ENCODE measurements around the gene MED8.

The MED8 gene

GRCh38 chr1:43368646-43369020 is 21.0 kb downstream of the MED8 start:
- TF ChIP-seq EZH2phosphoT487 (IDR thresholded peaks at IDR 0.05; ENCODE audit: low read length) (no peak), EZH2 (optimal IDR thresholded peaks at IDR 0.05; ENCODE audit: low read depth, low read length) (no peak), CTCF (IDR thresholded peaks at IDR 0.05; ENCODE audit: low read length) (no peak)
- H2AFZ ChIP-seq (ENCODE audit: low read length): peak overlapping the region; percentile 80
- H3K4me1 ChIP-seq (ENCODE audit: low read length): peaks cover 12% of the 10 kb centered on the region
- no peaks in the 10 kb centered on the region for H3K36me3 ChIP-seq (replicated peaks; ENCODE audit: insufficient read depth, low read length)
- no peak for DNase-seq
- H3K79me2 ChIP-seq (ENCODE audit: low read length): peaks cover 37% of the 10 kb centered on the region
- no peaks in the 10 kb centered on the region for H3K9me3 ChIP-seq (replicated peaks; ENCODE audit: insufficient read depth, low read length)
- H3F3A ChIP-seq (ENCODE audit: insufficient read depth, low read length): peaks cover 21% of the 10 kb centered on the region
- peak overlapping the region; percentile 76; the same call in 1 of the 2 replicates for H3K27ac ChIP-seq (ENCODE audit: low read length)
- no peaks in the 10 kb centered on the region for H4K20me1 ChIP-seq (ENCODE audit: insufficient read depth, low read length)
- no peaks in the 10 kb centered on the region for H3K9me2 ChIP-seq (replicated peaks; ENCODE audit: insufficient read depth, low read length)
- no peaks in the 10 kb centered on the region for H3K27me3 ChIP-seq (replicated peaks; ENCODE audit: insufficient read depth, low read length)
- H3K4me2 ChIP-seq (ENCODE audit: low read depth, low read length): peak overlapping the region; percentile 90
- peak overlapping the region; percentile 84 for H3K4me3 ChIP-seq (ENCODE audit: low read length)
- H3K9ac ChIP-seq (ENCODE audit: low read length): peak overlapping the region; percentile 75

- Histone ChIP-seq H3K4me2 (ENCODE audit: low read depth, low read length) (peak within 1 kb of the TSS; percentile 99), H3K9me2 (replicated peaks; ENCODE audit: insufficient read depth, low read length) (no peaks in the 10 kb centered on the region), H2AFZ (ENCODE audit: low read length) (peak within 1 kb of the TSS; percentile 80), H3K4me1 (ENCODE audit: low read length) (peaks cover 12% of the 10 kb centered on the region), H3K27ac (ENCODE audit: low read length) (peak within 1 kb of the TSS; percentile 76), H3F3A (ENCODE audit: insufficient read depth, low read length) (peaks cover 27% of the 10 kb centered on the region), H3K4me3 (ENCODE audit: low read length) (peak within 1 kb of the TSS; percentile 88), H3K27me3 (replicated peaks; ENCODE audit: insufficient read depth, low read length) (no peaks in the 10 kb centered on the region), H3K9ac (ENCODE audit: low read length) (peak within 1 kb of the TSS; percentile 87), H3K9me3 (replicated peaks; ENCODE audit: insufficient read depth, low read length) (no peaks in the 10 kb centered on the region), H3K36me3 (replicated peaks; ENCODE audit: insufficient read depth, low read length) (no peaks in the 10 kb centered on the region), H3K79me2 (ENCODE audit: low read length) (peaks cover 37% of the 10 kb centered on the region), H4K20me1 (ENCODE audit: insufficient read depth, low read length) (no peaks in the 10 kb centered on the region)
- DNase-seq: peak; percentile 92
- no peak for TF ChIP-seq EZH2 (optimal IDR thresholded peaks at IDR 0.05; ENCODE audit: low read depth, low read length)
- TF ChIP-seq CTCF (IDR thresholded peaks at IDR 0.05; ENCODE audit: low read length): peak; percentile 36
- TF ChIP-seq EZH2phosphoT487 (IDR thresholded peaks at IDR 0.05; ENCODE audit: low read length): no peak
Observed at GRCh38 chr1:43367904-43368645, 21.5 kb downstream of the MED8 start, which contains the start of gene ELOVL1. ELOVL1 (minus strand) TSS chr1:43368011; CDS start chr1:43365609, 2,402 bp downstream.

- H3K27me3 ChIP-seq (replicated peaks; ENCODE audit: insufficient read depth, low read length): no peaks in the 10 kb centered on the region
- peak overlapping the region; percentile 99 for H3K4me2 ChIP-seq (ENCODE audit: low read depth, low read length)
- H3K36me3 ChIP-seq (replicated peaks; ENCODE audit: insufficient read depth, low read length): no peaks in the 10 kb centered on the region
- peak overlapping the region; percentile 65 for H3K27ac ChIP-seq (ENCODE audit: low read length)
- peak overlapping the region; percentile 88 for H3K4me3 ChIP-seq (ENCODE audit: low read length)
- TF ChIP-seq EZH2phosphoT487 (IDR thresholded peaks at IDR 0.05; ENCODE audit: low read length): no peak
- TF ChIP-seq CTCF (IDR thresholded peaks at IDR 0.05; ENCODE audit: low read length): no peak
- no peak for TF ChIP-seq EZH2 (optimal IDR thresholded peaks at IDR 0.05; ENCODE audit: low read depth, low read length)
- no peaks in the 10 kb centered on the region for H3K9me2 ChIP-seq (replicated peaks; ENCODE audit: insufficient read depth, low read length)
- peaks cover 37% of the 10 kb centered on the region for H3K79me2 ChIP-seq (ENCODE audit: low read length)
- peaks cover 30% of the 10 kb centered on the region for H3F3A ChIP-seq (ENCODE audit: insufficient read depth, low read length)
- peaks cover 12% of the 10 kb centered on the region for H3K4me1 ChIP-seq (ENCODE audit: low read length)
- H2AFZ ChIP-seq (ENCODE audit: low read length): peak overlapping the region; percentile 78
- H4K20me1 ChIP-seq (ENCODE audit: insufficient read depth, low read length): no peaks in the 10 kb centered on the region
- H3K9me3 ChIP-seq (replicated peaks; ENCODE audit: insufficient read depth, low read length): no peaks in the 10 kb centered on the region
- peak overlapping the region; percentile 87 for H3K9ac ChIP-seq (ENCODE audit: low read length)
- DNase-seq: peak; percentile 7
Observed at GRCh38 chr1:43367026-43367903, 22.3 kb downstream of the MED8 start.
